Stomach (tissue), 4 donors: ENCODE results near the gene ERLIN1.

ENCODE experiments used
- EP300 ChIP-seq: sonication (generic); formaldehyde crosslinking; IDR thresholded peaks from one replicate; pipeline ENCODE4 v1.6.1; 2017; ENCODE audit warnings: antibody characterized with exemption
- POLR2A ChIP-seq, 4 donors: fragments of 450-650 bp; IDR thresholded peaks; one replicate each; pipeline ENCODE4 v1.6.1; 2016; ENCODE audit warnings: antibody characterized with exemption in 4 of 4, control low read depth in 2 of 4, mild to moderate bottlenecking in 1 of 4, moderate library complexity in 1 of 4
- TF ChIP-seq, protein P1 (sequence below), 7 experiments: fragments of 450-650 bp in 4 of 7; fragments of 200-600 bp in 3 of 7; sonication (generic) in 3 of 7; IDR thresholded peaks; one replicate each; pipeline ENCODE4 v1.5.1; 2016 to 2019; ENCODE audit warnings: antibody characterized with exemption in 7 of 7, control low read depth in 2 of 7, mild to moderate bottlenecking in 1 of 7

DNA sequence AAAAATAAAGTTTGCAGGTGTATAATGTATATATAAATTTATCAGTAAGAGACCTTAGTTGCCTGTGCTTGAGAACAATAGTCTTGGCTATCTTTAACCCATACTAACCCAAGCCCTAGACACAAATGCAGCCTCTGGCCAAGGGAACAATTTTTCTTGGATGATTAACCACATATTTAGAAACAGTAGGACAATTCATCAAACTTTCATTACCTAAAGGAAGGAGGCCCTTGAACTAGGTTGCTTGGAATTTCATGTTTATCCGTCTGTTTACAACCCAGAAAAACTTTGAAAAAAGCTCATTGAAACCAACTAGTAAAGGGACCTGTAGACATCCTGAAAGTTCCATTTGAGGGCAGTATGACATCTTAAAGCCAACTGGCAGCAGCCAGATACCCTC is 8.9 kb upstream of the ERLIN1 start:
- TF ChIP-seq, protein P1, sequence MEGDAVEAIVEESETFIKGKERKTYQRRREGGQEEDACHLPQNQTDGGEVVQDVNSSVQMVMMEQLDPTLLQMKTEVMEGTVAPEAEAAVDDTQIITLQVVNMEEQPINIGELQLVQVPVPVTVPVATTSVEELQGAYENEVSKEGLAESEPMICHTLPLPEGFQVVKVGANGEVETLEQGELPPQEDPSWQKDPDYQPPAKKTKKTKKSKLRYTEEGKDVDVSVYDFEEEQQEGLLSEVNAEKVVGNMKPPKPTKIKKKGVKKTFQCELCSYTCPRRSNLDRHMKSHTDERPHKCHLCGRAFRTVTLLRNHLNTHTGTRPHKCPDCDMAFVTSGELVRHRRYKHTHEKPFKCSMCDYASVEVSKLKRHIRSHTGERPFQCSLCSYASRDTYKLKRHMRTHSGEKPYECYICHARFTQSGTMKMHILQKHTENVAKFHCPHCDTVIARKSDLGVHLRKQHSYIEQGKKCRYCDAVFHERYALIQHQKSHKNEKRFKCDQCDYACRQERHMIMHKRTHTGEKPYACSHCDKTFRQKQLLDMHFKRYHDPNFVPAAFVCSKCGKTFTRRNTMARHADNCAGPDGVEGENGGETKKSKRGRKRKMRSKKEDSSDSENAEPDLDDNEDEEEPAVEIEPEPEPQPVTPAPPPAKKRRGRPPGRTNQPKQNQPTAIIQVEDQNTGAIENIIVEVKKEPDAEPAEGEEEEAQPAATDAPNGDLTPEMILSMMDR (IDR thresholded peaks at IDR 0.05), result no peak
- TF ChIP-seq POLR2A (IDR thresholded peaks at IDR 0.05), result no peak
- TF ChIP-seq EP300, result no peak
